ENCODE data around the gene FUBP3. TPM values are rescaled to one million over a fixed set of nuclear protein-coding genes. Genes with fewer than 3 reads are reported as not detected.
"Not testable (repeated sequence)": the region's sequence is repeated elsewhere in the genome, so short reads cannot be mapped to it uniquely, and the experiment has no call there.

Gene FUBP3
- polyA plus RNA-seq, 12 donors, result 29.2 to 56.1 (median 41.5) TPM; not detected in 1

GRCh38 chr9:130680836-130681768 is 101.7 kb downstream of the FUBP3 start:
- DNase-seq, result peak; percentile 49

DNA sequence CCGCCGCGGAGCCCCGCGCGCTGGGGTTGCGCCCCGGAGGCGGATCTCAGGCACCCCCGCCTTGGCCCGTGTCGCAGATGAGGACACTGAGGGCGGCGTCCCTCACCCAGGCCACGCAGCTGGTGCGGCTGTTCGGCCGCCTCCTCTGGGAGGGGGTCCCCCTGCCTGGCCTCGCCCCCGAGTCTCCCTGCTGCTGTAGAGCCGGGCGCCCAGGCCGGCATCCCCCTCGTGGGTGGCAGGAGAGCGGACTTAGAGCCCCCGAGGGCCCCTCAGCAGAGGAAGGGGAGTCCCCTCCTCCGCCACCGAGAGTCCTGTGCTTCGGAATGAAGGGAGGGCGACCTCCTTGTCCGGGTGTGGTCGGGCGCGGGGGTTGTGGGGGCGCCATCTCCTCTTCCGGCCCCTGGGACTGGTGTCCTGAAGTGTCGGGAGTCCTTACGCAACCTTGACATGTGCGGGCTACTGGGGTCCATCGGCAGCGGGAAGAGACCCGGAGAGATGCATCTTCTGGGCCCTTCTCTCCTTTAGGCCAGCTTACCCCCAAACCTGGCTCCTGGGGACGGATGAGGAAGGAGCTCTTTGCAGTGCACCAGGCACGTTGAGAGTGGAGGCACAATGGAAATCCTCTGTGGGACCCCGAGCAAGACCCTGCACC is 102.5 kb downstream of the FUBP3 start:
- DNase-seq, result no peak

DNA sequence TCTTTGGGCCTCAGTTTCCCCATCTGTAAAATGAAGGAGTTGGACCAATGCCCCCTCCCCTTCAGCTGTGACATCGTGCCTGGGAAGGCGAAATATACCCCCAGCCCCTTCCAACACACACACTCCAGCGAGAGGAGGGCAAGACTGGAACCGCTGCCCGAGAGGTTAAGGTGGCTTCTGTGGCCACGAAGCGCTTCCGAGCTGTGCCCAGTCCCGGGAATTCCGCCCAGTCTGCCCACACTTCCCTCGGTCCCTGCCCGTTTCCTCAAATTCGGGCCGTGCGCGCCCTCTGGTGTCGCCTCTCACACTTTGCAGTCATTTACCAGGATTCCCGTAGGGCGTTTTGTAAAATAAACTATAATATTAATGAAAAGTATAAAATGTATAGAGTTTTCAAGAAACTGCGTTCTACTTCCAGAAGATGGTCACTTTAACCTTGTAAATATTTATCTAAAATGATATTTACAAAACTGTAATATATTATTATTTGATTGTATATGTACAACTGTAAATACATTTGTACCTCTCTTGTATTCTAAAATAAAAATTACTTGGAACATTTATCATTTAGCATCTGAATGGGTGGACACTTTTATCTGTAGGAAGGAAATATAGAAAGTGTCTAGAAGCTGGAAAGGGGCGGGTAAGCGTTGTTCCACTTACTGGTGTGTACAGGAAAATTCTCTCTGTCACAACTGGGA is 103.2 kb downstream of the FUBP3 start:
- peak; percentile 65 for DNase-seq

GRCh38 chr9:130685104-130685503 is 105.7 kb downstream of the FUBP3 start:
- DNase-seq, result no peak

GRCh38 chr9:130685945-130686344 is 106.6 kb downstream of the FUBP3 start:
- not testable (repeated sequence) for DNase-seq

DNA sequence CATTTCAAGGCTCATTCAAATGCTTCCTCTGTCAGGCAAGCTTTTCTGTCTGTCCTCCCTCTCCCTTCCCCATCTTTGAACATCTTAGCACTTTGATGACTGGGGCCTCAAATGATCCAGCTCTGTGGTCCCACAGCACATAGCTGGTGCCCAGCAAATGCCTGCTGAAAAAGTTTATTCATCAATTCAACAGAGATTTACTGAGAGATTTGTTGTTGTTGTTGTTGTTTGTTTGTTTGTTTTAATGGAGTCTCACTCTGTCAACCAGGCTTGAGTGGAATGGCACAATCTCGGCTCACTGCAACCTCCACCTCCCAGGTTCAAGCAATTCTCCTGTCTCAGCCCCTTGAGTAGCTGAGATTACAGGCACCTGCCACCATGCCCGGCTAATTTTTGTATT is 108.2 kb downstream of the FUBP3 start:
- DNase-seq, result no peak

Other genes starting within 250 kb of the FUBP3 start
- gene ASS1, start 134.6 kb upstream of the FUBP3 start, polyA plus RNA-seq (ENCODE audit: insufficient read length in 12 of 12), result 100 to 1,000 TPM in 1 of 12 donors, 10 to 100 TPM in 10, not detected in 1; 37.6 to 134 (median 49.1) TPM
- not detected for gene PRDM12, start 85.0 kb downstream of the FUBP3 start, polyA plus RNA-seq (ENCODE audit: insufficient read length in 12 of 12)
- 10 to 100 TPM in 11 of 12 donors, not detected in 1; 21.6 to 35.6 (median 25.5) TPM for gene EXOSC2, start 114.2 kb downstream of the FUBP3 start, polyA plus RNA-seq (ENCODE audit: insufficient read length in 12 of 12)